Mesodermal cell (in vitro differentiated cells): ENCODE measurements around the gene WDR76. TPM values are rescaled to one million over a fixed set of nuclear protein-coding genes. Genes with fewer than 3 reads are reported as not detected.

Experiments used
- H3K27ac ChIP-seq: 2 replicates; pipeline ENCODE4 v1.7.0; 2013; ENCODE audit warnings: mild to moderate bottlenecking, low read depth, low read length, moderate library complexity; ENCODE audit not compliant: severe bottlenecking
- H3K36me3 ChIP-seq: 2 replicates; pipeline ENCODE4 v1.7.1; 2013; ENCODE audit warnings: mild to moderate bottlenecking, low read length, moderate library complexity; ENCODE audit not compliant: control insufficient read depth, insufficient read depth
- H3K4me1 ChIP-seq: one replicate; pipeline ENCODE4 v1.7.1; 2013; ENCODE audit warnings: mild to moderate bottlenecking, low read length; ENCODE audit not compliant: insufficient read depth, control insufficient read depth, poor library complexity, severe bottlenecking
- H3K4me3 ChIP-seq: 2 replicates; pipeline ENCODE4 v1.7.0; 2013; ENCODE audit warnings: low read length, control low read depth, mild to moderate bottlenecking; ENCODE audit not compliant: insufficient read depth, poor library complexity, severe bottlenecking; ENCODE audit errors: extremely low read depth
- H3K9me3 ChIP-seq: 2 replicates; pipeline ENCODE4 v1.7.1; 2013; ENCODE audit warnings: mild to moderate bottlenecking, low read length, moderate library complexity; ENCODE audit not compliant: control insufficient read depth
- WGBS, 2 experiments: methylation state at CpG; one replicate each; pipeline ENCODE4 v1.1.5; 2013; ENCODE audit warnings: missing lambda C conversion rate in 2 of 2; ENCODE audit not compliant: insufficient coverage in 2 of 2; 5-methylcytosine and 5-hydroxymethylcytosine counted together
- polyA plus RNA-seq, 2 experiments: library from polyadenylated mRNA; stranded (reverse); fragments of 50-300 nt; gene quantifications; one replicate each; pipeline ENCODE4 v1.2.3, GENCODE V29; 2013

Gene WDR76
- polyA plus RNA-seq (2013, experiment 1 of 2), result 8.6 TPM
- 11.5 TPM for polyA plus RNA-seq (2013, experiment 2 of 2)

GRCh38 chr15:43826508-43827341 is at the start of gene WDR76:
WDR76 (plus strand) TSS chr15:43827002; CDS start chr15:43827033, 31 bp downstream.
- Histone ChIP-seq H3K9me3 (peaks cover 3% of the 10 kb centered on the region), H3K27ac (no peak within 1 kb of the TSS), H3K4me1 (no peaks in the 10 kb centered on the region), H3K36me3 (peaks cover 9% of the 10 kb centered on the region), H3K4me3 (peak within 1 kb of the TSS; percentile 29)
- 20 to 22% methylated on average over 43 to 48 of the region's 48 CpGs for WGBS, 2 experiments

- Histone ChIP-seq H3K36me3 (peaks cover 19% of the 10 kb centered on the region), H3K4me1 (no peaks in the 10 kb centered on the region), H3K4me3 (peak overlapping the region; percentile 46), H3K9me3 (no peaks in the 10 kb centered on the region), H3K27ac (no peak overlapping the region)
- WGBS, 2 experiments, result 3 to 8% methylated on average over 11 to 31 of the region's 31 CpGs
Measured at GRCh38 chr15:43777267-43777914, 49.4 kb upstream of the WDR76 start.

- H3K36me3 ChIP-seq, result peaks cover 3% of the 10 kb centered on the region
- no peak overlapping the region for H3K4me3 ChIP-seq
- H3K4me1 ChIP-seq, result no peaks in the 10 kb centered on the region
- WGBS, 2 experiments, result 73 to 86% methylated on average over 1 of the region's 1 CpG
- H3K27ac ChIP-seq, result no peak overlapping the region
- no peaks in the 10 kb centered on the region for H3K9me3 ChIP-seq
Measured at GRCh38 chr15:43779016-43779415, 47.8 kb upstream of the WDR76 start.

DNA sequence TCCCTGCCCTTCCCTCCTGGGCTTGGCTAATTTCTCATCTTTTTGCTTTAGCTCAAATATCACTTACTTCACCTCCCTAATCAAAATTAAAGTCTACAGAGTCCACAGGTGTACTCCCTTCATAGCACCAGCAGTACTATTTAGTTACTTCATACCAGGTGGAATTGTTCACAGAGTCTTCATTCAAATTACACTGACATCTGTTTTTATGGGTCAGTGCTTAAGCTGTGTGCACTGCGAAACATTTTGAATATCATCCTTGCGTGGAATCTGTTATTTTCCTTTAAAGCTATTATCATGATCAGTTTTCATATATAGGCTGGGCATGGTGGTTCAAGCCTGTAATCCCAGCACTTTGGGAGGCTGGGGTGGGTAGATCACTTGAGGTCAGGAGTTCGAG is 37.4 kb upstream of the WDR76 start:
- Histone ChIP-seq H3K27ac (no peak overlapping the region), H3K9me3 (no peaks in the 10 kb centered on the region), H3K36me3 (peaks cover 17% of the 10 kb centered on the region), H3K4me3 (no peak overlapping the region), H3K4me1 (peaks cover 10% of the 10 kb centered on the region)
- WGBS, 2 experiments, result 92 to 100% methylated on average over 1 to 2 of the region's 3 CpGs

DNA sequence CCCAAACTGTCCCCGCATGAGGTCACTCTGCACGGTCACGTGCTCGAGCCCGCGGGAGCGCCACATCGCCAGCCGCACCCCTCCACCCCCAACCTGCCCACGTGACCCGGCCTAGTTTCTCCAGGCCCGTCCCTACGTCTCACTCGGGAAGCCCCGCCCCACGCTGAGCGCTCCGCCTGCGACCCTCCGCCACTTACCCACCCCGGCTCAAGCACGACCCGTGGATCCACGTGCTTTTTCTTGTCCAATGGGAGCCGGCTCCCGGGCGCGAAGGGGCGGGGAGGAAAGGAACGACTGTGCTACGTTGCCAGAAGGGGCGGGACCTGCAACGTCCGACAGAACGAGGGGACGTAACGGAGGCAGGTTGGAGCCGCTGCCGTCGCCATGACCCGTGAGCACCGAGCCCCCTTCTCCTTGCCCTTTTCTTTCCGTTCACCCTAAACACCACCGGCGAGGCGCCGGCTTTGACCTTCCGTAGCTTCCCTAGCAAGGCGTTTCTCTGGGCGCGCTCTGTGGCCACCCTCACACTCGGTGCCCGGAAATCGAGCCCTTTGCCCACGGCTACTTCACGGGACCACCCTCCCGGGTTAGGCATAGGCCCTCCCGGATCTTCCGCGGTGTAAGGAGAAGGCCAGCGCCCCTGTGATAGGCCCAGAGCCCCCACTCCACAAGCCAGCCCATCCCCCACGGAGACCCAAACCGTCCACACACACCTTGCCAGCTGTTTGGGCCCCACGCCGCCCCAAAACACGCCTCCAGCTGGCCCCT is 34.6 kb upstream of the WDR76 start, which contains the start of gene SERF2:
Gene SERF2, plus strand, starts transcription at position 328 of the 768 bp plus-strand sequence. Its CDS starts 57 bp downstream, at position 385.
- H3K9me3 ChIP-seq, result no peaks in the 10 kb centered on the region
- peak within 1 kb of the TSS; percentile 97 for H3K27ac ChIP-seq
- 0% methylated on average over 38 to 59 of the region's 66 CpGs for WGBS, 2 experiments
- peaks cover 43% of the 10 kb centered on the region for H3K36me3 ChIP-seq
- H3K4me3 ChIP-seq, result peak within 1 kb of the TSS; percentile 100
- peaks cover 38% of the 10 kb centered on the region for H3K4me1 ChIP-seq

DNA sequence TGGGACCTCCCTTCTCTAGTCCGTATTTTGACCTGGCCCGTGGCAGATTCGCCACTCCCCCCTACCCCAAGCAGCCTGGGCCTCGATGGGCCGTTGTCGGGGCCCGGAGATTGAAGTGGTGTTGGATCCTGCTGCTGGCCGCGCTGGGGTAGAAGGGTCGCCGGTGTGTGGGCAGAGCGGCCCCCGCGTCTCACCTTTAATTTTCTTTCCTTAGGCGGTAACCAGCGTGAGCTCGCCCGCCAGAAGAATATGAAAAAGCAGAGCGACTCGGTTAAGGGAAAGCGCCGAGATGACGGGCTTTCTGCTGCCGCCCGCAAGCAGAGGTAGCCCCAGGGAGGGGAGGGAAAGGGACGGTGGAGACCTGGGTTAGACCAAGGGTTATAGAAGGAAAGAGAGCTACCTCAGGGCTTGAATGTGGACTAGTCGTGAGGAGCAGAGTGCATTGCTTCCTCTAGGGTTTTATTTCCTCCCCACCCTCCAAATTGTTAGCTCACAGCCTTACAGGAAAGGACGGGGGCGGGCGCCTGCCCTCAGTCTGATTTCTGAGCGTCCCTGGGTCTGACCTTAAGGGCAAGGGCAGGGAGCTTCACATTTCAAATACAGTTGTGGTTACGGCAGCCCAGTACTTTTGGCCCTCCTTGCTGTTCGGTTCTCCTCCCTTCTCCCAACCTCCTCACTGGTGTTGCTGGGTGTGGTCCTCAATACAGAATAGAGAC is 33.9 kb upstream of the WDR76 start:
- Histone ChIP-seq H3K36me3 (peaks cover 50% of the 10 kb centered on the region), H3K9me3 (no peaks in the 10 kb centered on the region), H3K4me1 (peaks cover 40% of the 10 kb centered on the region), H3K27ac (peak overlapping the region; percentile 97), H3K4me3 (peak overlapping the region; percentile 100)
- WGBS, 2 experiments, result 7 to 18% methylated on average over 15 to 22 of the region's 33 CpGs

DNA sequence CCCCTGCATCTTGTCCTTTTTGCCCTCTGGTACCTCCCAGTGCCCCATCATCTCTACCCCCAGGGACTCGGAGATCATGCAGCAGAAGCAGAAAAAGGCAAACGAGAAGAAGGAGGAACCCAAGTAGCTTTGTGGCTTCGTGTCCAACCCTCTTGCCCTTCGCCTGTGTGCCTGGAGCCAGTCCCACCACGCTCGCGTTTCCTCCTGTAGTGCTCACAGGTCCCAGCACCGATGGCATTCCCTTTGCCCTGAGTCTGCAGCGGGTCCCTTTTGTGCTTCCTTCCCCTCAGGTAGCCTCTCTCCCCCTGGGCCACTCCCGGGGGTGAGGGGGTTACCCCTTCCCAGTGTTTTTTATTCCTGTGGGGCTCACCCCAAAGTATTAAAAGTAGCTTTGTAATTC is 33.2 kb upstream of the WDR76 start:
- WGBS, 2 experiments, result 91 to 99% methylated on average over 8 to 9 of the region's 10 CpGs
- H3K4me3 ChIP-seq, result peak overlapping the region; percentile 100
- peaks cover 40% of the 10 kb centered on the region for H3K4me1 ChIP-seq
- peak overlapping the region; percentile 73 for H3K27ac ChIP-seq
- peaks cover 55% of the 10 kb centered on the region for H3K36me3 ChIP-seq
- no peaks in the 10 kb centered on the region for H3K9me3 ChIP-seq

DNA sequence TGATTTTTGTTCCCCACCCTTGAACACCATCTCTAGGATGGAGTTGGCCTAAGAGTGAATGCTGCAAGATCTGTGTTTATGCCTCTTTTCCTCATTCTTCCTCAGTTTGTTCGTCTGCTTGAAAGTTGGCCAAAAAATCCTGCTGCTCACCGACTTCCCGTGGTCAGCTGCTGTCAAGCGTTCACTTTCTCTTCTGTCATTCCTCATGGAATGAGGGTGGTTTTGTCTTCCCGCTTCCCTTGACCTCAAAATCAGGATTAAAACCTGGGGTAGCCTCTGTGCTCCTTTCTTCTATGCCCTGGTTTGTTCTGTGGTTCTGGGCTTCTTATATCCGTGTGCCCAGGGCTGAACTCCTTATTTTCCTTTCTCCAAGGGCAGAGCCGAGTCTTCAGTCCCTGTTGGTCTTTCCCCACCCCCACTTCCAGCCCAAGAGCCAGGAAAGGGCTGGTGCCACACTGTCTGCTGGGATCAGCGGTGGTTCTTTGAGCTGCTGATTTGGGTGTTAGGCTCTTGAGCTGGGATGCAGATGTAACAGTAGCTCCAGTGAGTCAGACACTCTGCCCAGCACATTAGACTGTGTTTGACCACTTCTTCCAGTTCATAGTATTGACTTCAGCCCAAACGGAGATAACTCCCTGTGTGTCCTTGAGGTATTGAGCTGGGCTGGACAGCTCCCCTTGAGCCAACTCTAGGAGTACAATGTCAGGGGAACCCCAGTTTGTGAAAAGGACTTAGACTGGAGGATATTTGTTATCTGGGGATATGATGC is 32.3 kb upstream of the WDR76 start:
- Histone ChIP-seq H3K9me3 (no peaks in the 10 kb centered on the region), H3K27ac (peak overlapping the region; percentile 73), H3K36me3 (peaks cover 63% of the 10 kb centered on the region), H3K4me1 (peaks cover 40% of the 10 kb centered on the region), H3K4me3 (peak overlapping the region; percentile 100)
- 90% methylated on average over 3 to 7 of the region's 9 CpGs for WGBS, 2 experiments

DNA sequence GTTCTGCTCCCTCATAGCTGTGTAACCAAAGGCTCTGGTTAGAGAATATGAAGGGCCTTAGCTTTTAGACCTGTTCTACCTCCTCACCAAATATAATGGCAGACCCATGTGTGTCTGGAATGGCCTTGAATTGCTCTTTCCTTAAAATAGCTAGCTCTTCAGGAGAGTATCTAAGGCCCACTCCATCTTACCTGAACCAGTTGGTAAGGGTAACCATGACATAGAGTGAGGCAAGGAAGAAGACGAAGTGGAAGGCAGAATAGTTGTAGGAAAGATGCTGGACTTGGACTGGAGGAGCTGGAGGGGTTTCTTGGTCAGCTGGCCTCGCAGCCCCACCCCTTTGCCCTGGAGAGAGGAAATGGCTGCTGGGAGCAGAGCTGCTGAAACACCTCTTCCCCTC is 31.6 kb upstream of the WDR76 start:
- H3K4me1 ChIP-seq, result peaks cover 40% of the 10 kb centered on the region
- H3K4me3 ChIP-seq, result no peak overlapping the region
- peaks cover 70% of the 10 kb centered on the region for H3K36me3 ChIP-seq
- 100% methylated on average over 1 of the region's 2 CpGs for WGBS, 2 experiments
- H3K9me3 ChIP-seq, result peaks cover 6% of the 10 kb centered on the region
- H3K27ac ChIP-seq, result peak overlapping the region; percentile 73
